Fibroblast of the aortic adventitia (primary cell): ENCODE measurements around the gene DENND11. TPM values are rescaled to one million over a fixed set of nuclear protein-coding genes. Genes with fewer than 3 reads are reported as not detected.

Experiments used
- DNase-seq: peaks from one replicate; pipeline ENCODE4 v3.0.0-alpha.2; 2010; ENCODE audit warnings: low read depth
- H3K4me3 ChIP-seq: 2 replicates; pipeline ENCODE4 v1.5.1; 2011; ENCODE audit warnings: low read depth, mild to moderate bottlenecking, control low read depth, low read length, moderate library complexity
- CTCF ChIP-seq: IDR thresholded peaks from 2 replicates; pipeline ENCODE4 v1.5.1; 2011; ENCODE audit warnings: mild to moderate bottlenecking, low read length, control low read depth, inconsistent platforms; ENCODE audit not compliant: insufficient read depth
- total RNA-seq: library from RNA; depleted of rRNA; stranded (reverse); fragments of >200 nt; gene quantifications from 2 replicates; pipeline ENCODE4 v1.2.3, GENCODE V29; 2012; ENCODE audit warnings: low replicate concordance

Gene DENND11
- total RNA-seq, 1 donor: 7.6 TPM

GRCh38 chr7:141709749-141710148 is 7.8 kb upstream of the DENND11 start:
- no peak for TF ChIP-seq CTCF
- H3K4me3 ChIP-seq: no peak overlapping the region
- no peak for DNase-seq

GRCh38 chr7:141709318-141709717 is 7.4 kb upstream of the DENND11 start:
- H3K4me3 ChIP-seq: no peak overlapping the region
- no peak for DNase-seq
- TF ChIP-seq CTCF: no peak

- DNase-seq: no peak
- TF ChIP-seq CTCF: no peak
- no peak within 1 kb of the TSS for H3K4me3 ChIP-seq
Measured at GRCh38 chr7:141708351-141708750, 6.4 kb upstream of the DENND11 start, which contains the start of gene WEE2. Gene WEE2 (plus strand): TSS chr7:141708353. CDS start chr7:141708759, 406 bp downstream.

- no peak for TF ChIP-seq CTCF
- H3K4me3 ChIP-seq: no peak overlapping the region
- no peak for DNase-seq
Measured at GRCh38 chr7:141706239-141707064, 4.5 kb upstream of the DENND11 start.

GRCh38 chr7:141704741-141705140 is 2.8 kb upstream of the DENND11 start:
- TF ChIP-seq CTCF: no peak

GRCh38 chr7:141704112-141704511 is 2.1 kb upstream of the DENND11 start:
- H3K4me3 ChIP-seq: no peak overlapping the region
- no peak for DNase-seq
- TF ChIP-seq CTCF: no peak

More at GRCh38 chr7:141704741-141705140, 2.8 kb upstream of the DENND11 start:
- peak; percentile 46 for DNase-seq
- no peak overlapping the region for H3K4me3 ChIP-seq
